Measurements from ENCODE around the gene MTHFD2L.

MTHFD2L gene

DNA sequence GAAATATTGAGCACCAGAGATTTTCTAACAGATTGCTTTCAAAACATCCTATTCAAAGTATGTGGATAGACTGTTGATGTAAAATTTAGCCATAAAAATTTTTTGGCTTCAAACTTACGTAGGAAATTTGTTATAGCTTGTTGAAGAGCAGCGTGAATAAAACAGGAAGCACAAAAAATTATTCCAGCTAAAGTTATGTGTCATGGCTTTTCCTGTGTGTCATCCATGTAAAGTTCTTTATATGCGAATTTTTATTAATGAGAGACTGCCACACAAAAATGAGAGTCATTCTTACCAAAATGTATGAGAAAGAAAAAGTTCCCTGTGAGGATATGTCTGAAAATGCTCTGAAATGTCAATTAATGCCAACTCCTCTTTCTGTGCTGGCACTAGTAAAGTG, 169.8 kb downstream of the MTHFD2L start:
- no peak overlapping the region for H3K27ac ChIP-seq (ENCODE audit: extremely low read depth, low read depth, low read length)
- no peaks in the 10 kb centered on the region for H3K36me3 ChIP-seq (ENCODE audit: control insufficient read depth in 2 of 2, insufficient read depth in 1 of 2, low read length in 2 of 2)
- ChIA-PET POLR2A (no interaction called here), CTCF (interaction anchor here (0.7 to 1.1 kb wide), 2 partner anchors 95 to 113 kb away, joined by 3 read pairs; no protein-coding TSS in a partner anchor)
- H3K4me3 ChIP-seq (ENCODE audit: low read depth, low read length), result no peak overlapping the region
- no peaks in the 10 kb centered on the region for H3K4me1 ChIP-seq (ENCODE audit: control insufficient read depth, insufficient read depth, low read length)
- TF ChIP-seq ZNF747 (tag by site-specific recombination; IDR thresholded peaks at IDR 0.05), result no peak
- no peak for TF ChIP-seq ZFP69B (tag by site-specific recombination; IDR thresholded peaks at IDR 0.05)
- TF ChIP-seq ZBTB48 (tag by site-specific recombination; IDR thresholded peaks at IDR 0.05), result no peak
- TF ChIP-seq, protein P1, sequence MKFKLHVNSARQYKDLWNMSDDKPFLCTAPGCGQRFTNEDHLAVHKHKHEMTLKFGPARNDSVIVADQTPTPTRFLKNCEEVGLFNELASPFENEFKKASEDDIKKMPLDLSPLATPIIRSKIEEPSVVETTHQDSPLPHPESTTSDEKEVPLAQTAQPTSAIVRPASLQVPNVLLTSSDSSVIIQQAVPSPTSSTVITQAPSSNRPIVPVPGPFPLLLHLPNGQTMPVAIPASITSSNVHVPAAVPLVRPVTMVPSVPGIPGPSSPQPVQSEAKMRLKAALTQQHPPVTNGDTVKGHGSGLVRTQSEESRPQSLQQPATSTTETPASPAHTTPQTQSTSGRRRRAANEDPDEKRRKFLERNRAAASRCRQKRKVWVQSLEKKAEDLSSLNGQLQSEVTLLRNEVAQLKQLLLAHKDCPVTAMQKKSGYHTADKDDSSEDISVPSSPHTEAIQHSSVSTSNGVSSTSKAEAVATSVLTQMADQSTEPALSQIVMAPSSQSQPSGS (tag by site-specific recombination; IDR thresholded peaks at IDR 0.05; ENCODE audit: low read depth), result no peak
- TF ChIP-seq ZNF510 (tag by site-specific recombination; IDR thresholded peaks at IDR 0.05; ENCODE audit: insufficient replicate concordance), result no peak
- no peak for TF ChIP-seq ZNF175 (tag by site-specific recombination; IDR thresholded peaks at IDR 0.05)
- TF ChIP-seq YY1 (tag by site-specific recombination; IDR thresholded peaks at IDR 0.05), result no peak
- TF ChIP-seq ZNF239 (tag by site-specific recombination; IDR thresholded peaks at IDR 0.05), result no peak
- TF ChIP-seq ZNF112 (tag by site-specific recombination; IDR thresholded peaks at IDR 0.05), result no peak
- TF ChIP-seq ZNF311 (tag by site-specific recombination; IDR thresholded peaks at IDR 0.05; ENCODE audit: borderline replicate concordance), result no peak
- TF ChIP-seq ZNF2 (tag by site-specific recombination; IDR thresholded peaks at IDR 0.05), result no peak
- no peak for TF ChIP-seq ZNF596 (tag by site-specific recombination; IDR thresholded peaks at IDR 0.05)
- H3K9me3 ChIP-seq (ENCODE audit: control insufficient read depth, insufficient read depth, low read depth, low read length), result no peaks in the 10 kb centered on the region

DNA sequence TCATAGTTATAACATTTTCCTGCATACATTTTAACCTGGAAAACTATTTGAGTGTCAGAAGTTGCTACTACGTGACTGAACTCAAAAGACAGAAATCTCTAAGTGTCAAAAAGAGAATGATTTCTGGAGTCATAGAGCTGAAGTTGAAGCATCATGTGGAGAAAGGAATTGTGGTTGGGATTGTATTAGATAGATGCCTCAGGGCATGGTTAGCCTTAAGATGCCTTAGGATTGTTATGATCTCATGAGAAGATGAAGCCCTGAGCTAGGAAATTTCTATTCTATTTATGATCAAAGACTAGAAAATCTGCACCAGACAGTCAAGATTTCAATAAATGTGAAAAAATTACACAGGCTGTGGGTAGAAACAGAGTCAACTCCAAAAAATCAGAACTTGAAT, 170.6 kb downstream of the MTHFD2L start:
- H3K36me3 ChIP-seq (ENCODE audit: control insufficient read depth in 2 of 2, insufficient read depth in 1 of 2, low read length in 2 of 2), result no peaks in the 10 kb centered on the region
- POLR2A ChIA-PET, result no interaction called here
- no peaks in the 10 kb centered on the region for H3K9me3 ChIP-seq (ENCODE audit: control insufficient read depth, insufficient read depth, low read depth, low read length)
- H3K4me1 ChIP-seq (ENCODE audit: control insufficient read depth, insufficient read depth, low read length), result no peaks in the 10 kb centered on the region
- TF ChIP-seq ZNF133 (tag by site-specific recombination; IDR thresholded peaks at IDR 0.05), result no peak
- TF ChIP-seq ZNF16 (tag by site-specific recombination; IDR thresholded peaks at IDR 0.05; ENCODE audit: low read depth), result no peak
- no peak for TF ChIP-seq ZNF529 (tag by site-specific recombination; IDR thresholded peaks at IDR 0.05; ENCODE audit: insufficient replicate concordance)
- TF ChIP-seq KLF1 (tag by site-specific recombination; IDR thresholded peaks at IDR 0.05), result no peak
- no peak for TF ChIP-seq ZNF138 (tag by site-specific recombination; IDR thresholded peaks at IDR 0.05; ENCODE audit: borderline replicate concordance)
- TF ChIP-seq ZNF416 (tag by site-specific recombination; IDR thresholded peaks at IDR 0.05), result no peak
- no peak for TF ChIP-seq ZNF202 (tag by site-specific recombination; IDR thresholded peaks at IDR 0.05; ENCODE audit: borderline replicate concordance)
- no peak for TF ChIP-seq ZNF585B (tag by site-specific recombination; IDR thresholded peaks at IDR 0.05)
- TF ChIP-seq, protein P2, sequence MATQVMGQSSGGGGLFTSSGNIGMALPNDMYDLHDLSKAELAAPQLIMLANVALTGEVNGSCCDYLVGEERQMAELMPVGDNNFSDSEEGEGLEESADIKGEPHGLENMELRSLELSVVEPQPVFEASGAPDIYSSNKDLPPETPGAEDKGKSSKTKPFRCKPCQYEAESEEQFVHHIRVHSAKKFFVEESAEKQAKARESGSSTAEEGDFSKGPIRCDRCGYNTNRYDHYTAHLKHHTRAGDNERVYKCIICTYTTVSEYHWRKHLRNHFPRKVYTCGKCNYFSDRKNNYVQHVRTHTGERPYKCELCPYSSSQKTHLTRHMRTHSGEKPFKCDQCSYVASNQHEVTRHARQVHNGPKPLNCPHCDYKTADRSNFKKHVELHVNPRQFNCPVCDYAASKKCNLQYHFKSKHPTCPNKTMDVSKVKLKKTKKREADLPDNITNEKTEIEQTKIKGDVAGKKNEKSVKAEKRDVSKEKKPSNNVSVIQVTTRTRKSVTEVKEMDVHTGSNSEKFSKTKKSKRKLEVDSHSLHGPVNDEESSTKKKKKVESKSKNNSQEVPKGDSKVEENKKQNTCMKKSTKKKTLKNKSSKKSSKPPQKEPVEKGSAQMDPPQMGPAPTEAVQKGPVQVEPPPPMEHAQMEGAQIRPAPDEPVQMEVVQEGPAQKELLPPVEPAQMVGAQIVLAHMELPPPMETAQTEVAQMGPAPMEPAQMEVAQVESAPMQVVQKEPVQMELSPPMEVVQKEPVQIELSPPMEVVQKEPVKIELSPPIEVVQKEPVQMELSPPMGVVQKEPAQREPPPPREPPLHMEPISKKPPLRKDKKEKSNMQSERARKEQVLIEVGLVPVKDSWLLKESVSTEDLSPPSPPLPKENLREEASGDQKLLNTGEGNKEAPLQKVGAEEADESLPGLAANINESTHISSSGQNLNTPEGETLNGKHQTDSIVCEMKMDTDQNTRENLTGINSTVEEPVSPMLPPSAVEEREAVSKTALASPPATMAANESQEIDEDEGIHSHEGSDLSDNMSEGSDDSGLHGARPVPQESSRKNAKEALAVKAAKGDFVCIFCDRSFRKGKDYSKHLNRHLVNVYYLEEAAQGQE (tag by site-specific recombination; IDR thresholded peaks at IDR 0.05), result no peak
- TF ChIP-seq SCRT1 (tag by site-specific recombination; IDR thresholded peaks at IDR 0.05; ENCODE audit: borderline replicate concordance), result no peak
- TF ChIP-seq ZNF555 (tag by site-specific recombination; conservative IDR thresholded peaks at IDR 0.05), result no peak
- TF ChIP-seq BCL11A (tag by site-specific recombination; IDR thresholded peaks at IDR 0.05; ENCODE audit: low read depth), result no peak
- TF ChIP-seq GLI4 (tag by site-specific recombination; IDR thresholded peaks at IDR 0.05), result no peak
- TF ChIP-seq ZEB2 (tag by site-specific recombination; IDR thresholded peaks at IDR 0.05), result no peak
- no peak for TF ChIP-seq ZNF311 (tag by site-specific recombination; IDR thresholded peaks at IDR 0.05; ENCODE audit: borderline replicate concordance)
- no peak for TF ChIP-seq ZNF843 (tag by site-specific recombination; IDR thresholded peaks at IDR 0.05)
- TF ChIP-seq ZNF394 (tag by site-specific recombination; IDR thresholded peaks at IDR 0.05; ENCODE audit: borderline replicate concordance), result no peak
- H3K4me3 ChIP-seq (ENCODE audit: low read depth, low read length), result no peak overlapping the region
- no peak overlapping the region for H3K27ac ChIP-seq (ENCODE audit: extremely low read depth, low read depth, low read length)
- CTCF ChIA-PET, result interaction anchor here (0.7 to 0.8 kb wide), 2 partner anchors 8 to 209 kb away, joined by 3 read pairs; no protein-coding TSS in a partner anchor
